Measurements from ENCODE around the gene GAL3ST1. TPM values are rescaled to one million over a fixed set of nuclear protein-coding genes. Genes with fewer than 3 reads are reported as not detected.

Gene GAL3ST1
- total and polyA plus RNA-seq, 4 donors = 1.0 to 19.4 (median 1.5) TPM

GRCh38 chr22:30511109-30511508, 63.4 kb downstream of the GAL3ST1 start:
- 95% methylated on average over 9 of the region's 9 CpGs for WGBS
- Histone ChIP-seq H3K27ac (ENCODE audit: low read depth in 1 of 2, low read length in 2 of 2) (no peak overlapping the region), H3K9ac (ENCODE audit: low read depth in 1 of 2, low read length in 2 of 2) (no peak overlapping the region), H3K4me3 (ENCODE audit: low read depth in 1 of 3, low read length in 3 of 3) (no peak overlapping the region), H3K27me3 (ENCODE audit: control insufficient read depth in 4 of 4, insufficient read depth in 4 of 4, low read length in 3 of 4) (no peaks in the 10 kb centered on the region), H3K36me3 (ENCODE audit: control insufficient read depth in 4 of 4, insufficient read depth in 3 of 4, low read depth in 1 of 4, low read length in 3 of 4) (no peaks in the 10 kb centered on the region), H3K9me3 (ENCODE audit: control insufficient read depth in 4 of 4, low read length in 3 of 4) (no peaks in the 10 kb centered on the region), H3K4me1 (ENCODE audit: control insufficient read depth in 4 of 4, insufficient read depth in 4 of 4, low read length in 3 of 4) (peaks cover 0 to 16% (median 11%) of the 10 kb centered on the region in 4 donors)
- no peak for DNase-seq (ENCODE audit: low spot score)
- no peak for TF ChIP-seq TAF1 (conservative IDR thresholded peaks at IDR 0.05)
- no peak for TF ChIP-seq GABPA (IDR thresholded peaks at IDR 0.05 in 1 of 2, conservative IDR thresholded peaks at IDR 0.05 in 1 of 2)
- no peak for TF ChIP-seq EGR1 (IDR thresholded peaks at IDR 0.05; ENCODE audit: low read depth in 2 of 2)
- TF ChIP-seq, protein P1, sequence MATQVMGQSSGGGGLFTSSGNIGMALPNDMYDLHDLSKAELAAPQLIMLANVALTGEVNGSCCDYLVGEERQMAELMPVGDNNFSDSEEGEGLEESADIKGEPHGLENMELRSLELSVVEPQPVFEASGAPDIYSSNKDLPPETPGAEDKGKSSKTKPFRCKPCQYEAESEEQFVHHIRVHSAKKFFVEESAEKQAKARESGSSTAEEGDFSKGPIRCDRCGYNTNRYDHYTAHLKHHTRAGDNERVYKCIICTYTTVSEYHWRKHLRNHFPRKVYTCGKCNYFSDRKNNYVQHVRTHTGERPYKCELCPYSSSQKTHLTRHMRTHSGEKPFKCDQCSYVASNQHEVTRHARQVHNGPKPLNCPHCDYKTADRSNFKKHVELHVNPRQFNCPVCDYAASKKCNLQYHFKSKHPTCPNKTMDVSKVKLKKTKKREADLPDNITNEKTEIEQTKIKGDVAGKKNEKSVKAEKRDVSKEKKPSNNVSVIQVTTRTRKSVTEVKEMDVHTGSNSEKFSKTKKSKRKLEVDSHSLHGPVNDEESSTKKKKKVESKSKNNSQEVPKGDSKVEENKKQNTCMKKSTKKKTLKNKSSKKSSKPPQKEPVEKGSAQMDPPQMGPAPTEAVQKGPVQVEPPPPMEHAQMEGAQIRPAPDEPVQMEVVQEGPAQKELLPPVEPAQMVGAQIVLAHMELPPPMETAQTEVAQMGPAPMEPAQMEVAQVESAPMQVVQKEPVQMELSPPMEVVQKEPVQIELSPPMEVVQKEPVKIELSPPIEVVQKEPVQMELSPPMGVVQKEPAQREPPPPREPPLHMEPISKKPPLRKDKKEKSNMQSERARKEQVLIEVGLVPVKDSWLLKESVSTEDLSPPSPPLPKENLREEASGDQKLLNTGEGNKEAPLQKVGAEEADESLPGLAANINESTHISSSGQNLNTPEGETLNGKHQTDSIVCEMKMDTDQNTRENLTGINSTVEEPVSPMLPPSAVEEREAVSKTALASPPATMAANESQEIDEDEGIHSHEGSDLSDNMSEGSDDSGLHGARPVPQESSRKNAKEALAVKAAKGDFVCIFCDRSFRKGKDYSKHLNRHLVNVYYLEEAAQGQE (IDR thresholded peaks at IDR 0.05) = no peak
- TF ChIP-seq NR2F2 (IDR thresholded peaks at IDR 0.05) = no peak
- TF ChIP-seq ZBTB33 (IDR thresholded peaks at IDR 0.05) = no peak
- TF ChIP-seq, protein P2, sequence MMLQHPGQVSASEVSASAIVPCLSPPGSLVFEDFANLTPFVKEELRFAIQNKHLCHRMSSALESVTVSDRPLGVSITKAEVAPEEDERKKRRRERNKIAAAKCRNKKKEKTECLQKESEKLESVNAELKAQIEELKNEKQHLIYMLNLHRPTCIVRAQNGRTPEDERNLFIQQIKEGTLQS (IDR thresholded peaks at IDR 0.05) = no peak
- no peak for TF ChIP-seq HNF4G (IDR thresholded peaks at IDR 0.05)
- no peak for TF ChIP-seq RXRA (IDR thresholded peaks at IDR 0.05)
- no peak for TF ChIP-seq SP1 (IDR thresholded peaks at IDR 0.05)
- no peak for TF ChIP-seq RAD21 (IDR thresholded peaks at IDR 0.05)
- TF ChIP-seq FOXA2 (IDR thresholded peaks at IDR 0.05) = no peak
- no peak for TF ChIP-seq JUND (IDR thresholded peaks at IDR 0.05)
- TF ChIP-seq MAX (IDR thresholded peaks at IDR 0.05) = no peak
- TF ChIP-seq, protein P3, sequence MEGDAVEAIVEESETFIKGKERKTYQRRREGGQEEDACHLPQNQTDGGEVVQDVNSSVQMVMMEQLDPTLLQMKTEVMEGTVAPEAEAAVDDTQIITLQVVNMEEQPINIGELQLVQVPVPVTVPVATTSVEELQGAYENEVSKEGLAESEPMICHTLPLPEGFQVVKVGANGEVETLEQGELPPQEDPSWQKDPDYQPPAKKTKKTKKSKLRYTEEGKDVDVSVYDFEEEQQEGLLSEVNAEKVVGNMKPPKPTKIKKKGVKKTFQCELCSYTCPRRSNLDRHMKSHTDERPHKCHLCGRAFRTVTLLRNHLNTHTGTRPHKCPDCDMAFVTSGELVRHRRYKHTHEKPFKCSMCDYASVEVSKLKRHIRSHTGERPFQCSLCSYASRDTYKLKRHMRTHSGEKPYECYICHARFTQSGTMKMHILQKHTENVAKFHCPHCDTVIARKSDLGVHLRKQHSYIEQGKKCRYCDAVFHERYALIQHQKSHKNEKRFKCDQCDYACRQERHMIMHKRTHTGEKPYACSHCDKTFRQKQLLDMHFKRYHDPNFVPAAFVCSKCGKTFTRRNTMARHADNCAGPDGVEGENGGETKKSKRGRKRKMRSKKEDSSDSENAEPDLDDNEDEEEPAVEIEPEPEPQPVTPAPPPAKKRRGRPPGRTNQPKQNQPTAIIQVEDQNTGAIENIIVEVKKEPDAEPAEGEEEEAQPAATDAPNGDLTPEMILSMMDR (IDR thresholded peaks at IDR 0.05; ENCODE audit: low read depth, low read length, missing input control) = no peak
- TF ChIP-seq HNF4A (conservative IDR thresholded peaks at IDR 0.05) = no peak
- TF ChIP-seq YY1 (IDR thresholded peaks at IDR 0.05) = no peak

All from liver (tissue), 9 donors.